Stimulated activated CD4-positive, alpha-beta T cell treated with anti-CD3 and anti-CD28 coated beads, Interleukin-12 subunit alpha, Interleukin-12 subunit beta, amount 100 ng/mL, for 4 hours (primary cell): ENCODE measurements around the gene TTLL11.
"Not testable (repeated sequence)": the region's sequence is repeated elsewhere in the genome, so short reads cannot be mapped to it uniquely, and the experiment has no call there.

Experiments used
- DNase-seq: peaks from one replicate; pipeline ENCODE4 v3.0.0-alpha.2; 2020

TTLL11 gene

DNA sequence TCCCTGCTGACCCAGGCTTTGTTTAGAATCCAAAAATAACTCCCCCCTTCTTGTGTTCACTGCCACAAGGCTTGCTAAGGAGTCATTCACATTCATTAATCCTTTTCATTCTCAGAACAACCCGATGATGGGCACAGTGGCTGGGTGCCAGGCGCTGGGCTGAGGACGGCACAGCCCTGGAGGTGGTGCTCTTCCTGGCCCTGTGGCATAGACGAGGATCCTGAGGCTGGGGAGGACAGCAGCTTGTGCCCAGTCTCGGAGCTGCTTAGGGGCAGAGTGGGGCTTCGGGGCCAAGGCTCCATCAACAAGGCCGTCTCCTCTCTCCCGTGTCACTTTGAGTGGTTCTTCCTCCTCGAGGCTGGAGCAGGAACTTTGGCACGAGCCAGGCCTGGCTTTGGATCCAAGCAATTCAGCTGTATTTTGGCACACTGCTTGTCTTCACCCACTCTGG lies 166.7 kb downstream of the TTLL11 start:
- DNase-seq, result no peak

DNA sequence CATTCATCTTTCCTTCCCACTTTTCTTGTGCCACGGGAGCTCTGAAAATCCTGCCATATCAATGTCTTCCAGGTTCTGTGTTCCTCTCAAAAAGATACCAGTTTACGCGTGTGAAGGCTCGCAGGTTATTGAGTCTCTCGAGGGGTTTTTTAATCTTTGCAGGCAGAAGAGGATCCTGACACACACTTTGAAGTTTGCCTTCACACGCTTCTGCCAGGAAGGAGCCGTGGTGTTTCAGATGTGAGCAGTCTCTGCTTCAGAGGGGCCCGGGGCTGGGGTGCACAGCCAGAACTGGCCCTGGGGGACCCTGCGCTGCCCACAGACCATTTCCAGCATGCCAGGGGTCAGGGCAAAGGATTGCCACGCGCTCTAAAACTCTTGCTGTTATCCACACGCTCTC lies 167.2 kb downstream of the TTLL11 start:
- no peak for DNase-seq

DNA sequence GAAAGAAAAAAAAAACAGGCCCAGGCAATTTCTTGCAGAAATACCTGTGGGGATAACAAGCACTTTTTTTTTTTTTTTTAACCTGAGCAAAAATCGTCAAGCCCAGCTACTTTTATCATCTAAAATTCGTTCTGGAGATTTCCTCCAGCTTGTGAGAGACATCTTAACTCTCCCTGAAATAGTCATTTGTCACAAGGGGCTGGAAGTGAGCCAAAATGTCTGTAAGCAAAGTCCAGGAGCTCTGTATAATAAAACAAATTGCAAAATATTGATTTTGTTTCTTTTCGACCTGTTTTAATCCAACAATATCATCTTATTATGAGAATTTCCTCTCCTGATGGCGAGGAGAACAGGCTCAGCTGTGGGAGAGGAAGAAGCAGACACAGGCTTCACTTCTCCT lies 168.4 kb downstream of the TTLL11 start:
- no peak for DNase-seq

DNA sequence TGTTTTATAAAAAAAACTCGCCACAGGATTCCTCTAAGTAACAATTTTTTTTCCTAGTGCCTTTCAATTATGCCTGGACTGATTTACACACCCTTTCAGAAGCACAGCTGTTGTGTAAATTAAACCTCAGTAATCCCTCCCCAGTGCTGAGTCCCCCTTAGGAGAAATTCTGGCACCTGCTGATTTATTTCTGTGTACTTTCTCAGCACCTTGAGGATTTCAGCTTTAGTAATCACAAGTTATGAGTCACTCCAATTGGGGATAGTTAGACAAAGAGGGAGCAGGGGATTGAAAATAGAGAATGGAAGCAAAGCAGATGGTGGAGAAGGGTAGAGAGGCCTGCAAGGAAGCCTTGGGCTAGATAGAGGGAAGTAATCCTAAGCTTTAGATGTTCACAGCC lies 171.7 kb downstream of the TTLL11 start:
- no peak for DNase-seq

DNA sequence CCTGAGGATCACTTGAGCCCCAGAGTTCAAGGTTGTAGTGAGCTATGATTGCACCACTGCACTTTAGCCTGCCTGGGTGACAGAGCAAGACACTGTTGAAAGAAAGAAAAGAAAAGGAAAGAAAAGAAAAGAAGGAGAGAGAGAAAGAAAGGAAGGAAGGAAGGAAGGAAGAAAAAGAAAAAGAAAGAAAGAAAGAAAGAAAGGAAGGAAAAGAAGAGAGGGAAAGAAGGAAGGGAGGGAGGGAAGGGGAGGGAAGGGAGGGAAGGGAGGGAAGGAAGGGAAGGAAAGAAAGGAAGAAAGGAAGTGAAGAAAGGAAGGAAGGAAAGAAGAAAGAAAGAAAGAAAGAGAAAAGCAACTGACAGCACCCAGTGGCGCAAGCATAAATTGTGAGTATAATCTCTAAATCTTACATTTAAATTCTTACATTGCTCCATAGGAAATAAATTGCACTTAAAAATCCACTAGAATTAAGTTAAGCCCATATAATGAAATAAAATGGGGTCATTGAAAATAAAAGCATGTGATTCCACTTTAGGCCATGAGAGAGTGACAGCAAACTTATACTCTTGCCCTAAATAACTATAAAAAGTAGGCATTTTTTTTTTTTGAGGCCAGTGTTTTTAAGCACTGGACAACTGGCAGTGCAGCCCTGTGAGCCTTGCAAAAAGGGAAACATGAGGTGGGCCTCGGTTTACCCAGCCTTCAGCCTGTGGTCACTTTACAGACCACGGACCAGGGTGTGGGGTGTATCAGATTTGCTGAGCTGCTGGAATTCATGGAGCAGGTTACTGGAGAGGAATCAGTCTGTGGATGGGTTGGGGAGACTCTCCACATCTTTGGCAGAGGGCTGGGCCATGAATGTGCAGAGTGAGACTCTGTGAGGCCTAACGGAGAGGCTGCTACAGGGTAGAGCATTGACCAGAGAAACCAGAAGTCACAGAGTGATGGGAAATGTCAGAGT lies 175.5 kb downstream of the TTLL11 start:
- DNase-seq, result no peak

DNA sequence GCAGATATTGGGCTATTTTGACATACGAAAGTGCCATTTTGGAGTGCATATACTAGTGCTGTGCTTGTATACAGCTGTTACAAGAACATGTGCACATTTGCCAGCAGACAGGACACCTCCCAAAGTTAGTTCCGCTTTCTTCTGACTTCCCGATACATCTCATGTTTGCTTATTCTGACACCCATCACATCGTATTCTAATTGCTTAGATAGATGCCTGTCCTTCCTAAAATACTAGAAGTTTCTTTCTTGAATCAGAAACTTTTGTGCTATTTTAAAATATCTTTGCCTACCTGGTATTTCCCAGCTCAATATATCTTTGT lies 177.8 kb downstream of the TTLL11 start:
- no peak for DNase-seq

DNA sequence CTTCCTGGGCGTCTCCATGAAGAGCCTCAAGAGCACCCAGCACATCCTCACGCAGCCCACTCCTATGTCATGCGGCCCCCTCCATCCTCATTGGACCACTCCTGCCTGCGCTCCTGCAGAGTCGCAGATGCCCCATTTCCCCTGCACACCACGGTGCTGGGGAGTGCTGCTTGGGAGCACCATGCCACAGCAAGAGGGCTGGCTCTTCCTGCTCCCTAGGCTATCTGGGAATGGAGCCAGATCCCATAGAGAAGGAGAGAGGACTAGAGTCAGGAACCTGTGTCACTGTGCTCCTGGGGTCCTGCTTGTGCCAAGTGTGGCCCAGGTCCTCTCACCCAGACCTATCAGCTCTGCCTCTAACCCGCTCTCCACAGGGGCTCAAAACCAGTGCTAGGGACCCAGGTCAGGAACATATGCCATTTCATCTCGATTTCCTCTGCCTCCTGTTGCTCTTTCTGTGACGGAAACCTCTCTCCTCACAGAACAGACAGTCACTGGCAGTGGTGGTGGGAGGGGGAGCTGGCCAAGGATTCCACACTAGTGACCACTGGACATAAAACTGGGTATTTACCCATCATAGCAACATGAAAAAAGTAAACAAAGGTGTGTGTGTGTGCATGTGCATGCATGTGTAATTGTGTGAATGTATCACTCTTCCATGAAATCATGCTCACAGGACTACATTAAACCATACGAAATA lies 178.4 kb downstream of the TTLL11 start:
- no peak for DNase-seq

DNA sequence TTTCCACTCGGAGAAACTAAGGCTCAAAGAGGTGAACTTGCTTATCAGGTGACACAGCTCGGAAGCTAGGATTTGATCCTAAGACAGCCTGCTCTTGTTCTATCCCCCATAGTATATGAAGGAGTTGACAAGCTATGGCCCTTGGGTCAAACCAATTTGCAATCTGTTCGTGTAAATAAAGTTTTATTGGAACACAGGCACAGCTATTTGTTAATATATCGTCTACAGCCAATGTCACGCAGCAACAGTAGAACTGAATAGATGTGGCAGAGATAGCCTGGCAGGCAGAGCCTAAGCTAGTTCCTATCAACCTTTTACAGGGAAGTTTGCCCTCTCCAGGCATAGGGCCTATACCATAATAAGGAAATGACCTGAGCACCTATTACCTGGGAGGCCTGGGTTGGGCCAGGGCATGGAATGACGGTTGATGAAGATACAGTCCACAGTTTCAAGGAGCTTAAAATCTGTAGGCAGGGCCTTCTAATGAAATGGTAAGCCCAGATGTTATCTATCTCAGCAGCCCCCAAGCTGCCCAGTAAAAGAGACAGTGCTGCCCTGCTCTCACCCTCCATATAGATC lies 179.0 kb downstream of the TTLL11 start:
- no peak for DNase-seq

DNA sequence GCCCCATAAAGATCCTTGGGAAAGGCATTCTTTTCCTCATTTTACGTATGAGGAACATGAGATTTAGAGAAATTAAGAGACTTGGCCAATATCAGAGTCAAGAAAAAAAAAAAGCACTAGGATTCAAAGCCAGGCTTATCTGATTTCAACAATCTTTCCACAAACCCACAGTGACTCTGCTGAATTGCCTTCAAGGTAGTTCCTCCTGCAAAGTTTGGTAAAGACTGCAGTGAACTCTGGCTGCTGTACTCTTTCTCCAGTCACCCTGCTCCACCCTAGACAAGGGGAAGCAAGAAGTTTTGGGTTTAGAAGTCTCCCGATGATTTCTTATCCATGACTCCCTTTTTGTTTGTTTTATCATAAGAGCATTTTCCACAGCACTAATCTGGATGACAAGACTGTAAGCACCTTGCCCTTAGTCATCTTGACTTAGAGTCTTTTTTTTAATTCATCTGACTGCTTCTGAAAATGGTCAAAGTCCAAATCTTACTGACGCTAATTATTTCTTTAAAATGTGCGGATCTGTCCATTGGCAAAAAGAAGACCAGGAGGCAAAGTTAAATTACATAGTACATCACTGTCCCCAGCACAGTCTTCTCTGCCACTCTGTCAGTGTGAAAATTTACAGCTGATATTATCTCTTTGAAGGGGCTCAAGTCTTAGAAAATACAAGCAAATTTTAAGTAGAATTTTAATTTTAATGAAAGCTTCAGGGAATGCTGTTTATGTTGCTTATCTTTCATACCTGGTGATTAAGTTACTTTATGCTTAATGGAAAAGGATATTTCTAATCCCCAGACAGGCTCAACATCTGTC lies 180.1 kb downstream of the TTLL11 start:
- no peak for DNase-seq

DNA sequence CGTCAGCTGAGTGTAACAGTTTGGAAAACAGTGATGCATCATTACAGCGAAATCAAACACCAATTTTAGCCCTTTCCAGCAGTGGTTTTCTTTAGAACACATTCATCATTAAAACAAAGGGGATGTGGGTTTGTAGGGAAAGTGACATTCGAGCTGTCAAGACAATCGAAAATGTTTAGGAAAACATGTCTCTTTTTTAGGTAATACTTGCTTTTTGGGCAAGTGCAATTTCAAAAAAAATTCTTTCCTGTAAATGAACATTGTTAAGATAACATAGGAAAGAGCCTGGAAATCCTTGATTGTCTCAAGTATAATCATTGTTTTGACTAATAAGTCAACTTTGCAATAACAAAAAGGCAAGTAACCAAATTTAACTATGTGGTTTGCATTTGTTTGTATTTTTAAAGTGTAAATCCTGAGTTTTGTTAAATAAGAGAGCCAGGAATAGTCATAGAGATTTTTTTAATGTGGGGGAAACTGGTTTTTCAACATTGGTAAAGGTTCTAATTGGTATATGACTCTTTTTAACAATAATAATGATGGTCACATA lies 182.5 kb downstream of the TTLL11 start:
- no peak for DNase-seq

DNA sequence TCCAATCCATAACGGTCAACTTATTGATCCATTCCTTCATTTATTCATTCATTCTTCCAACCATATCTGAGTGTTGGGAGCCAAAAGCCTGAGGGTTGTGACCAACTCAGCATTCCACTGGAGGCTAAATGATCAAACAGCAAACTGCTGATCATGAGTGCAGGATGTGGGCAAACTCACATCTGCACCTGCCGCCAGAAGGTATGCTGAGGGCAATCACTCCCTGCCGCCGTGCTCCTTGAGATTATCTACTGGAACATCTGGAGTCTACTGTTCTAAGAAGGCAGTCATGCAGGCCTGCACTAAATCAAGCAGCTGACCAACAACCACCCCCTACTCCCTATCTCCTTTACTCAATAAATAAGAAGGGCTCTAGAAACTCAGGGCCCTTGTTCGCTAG lies 184.0 kb downstream of the TTLL11 start:
- no peak for DNase-seq

DNA sequence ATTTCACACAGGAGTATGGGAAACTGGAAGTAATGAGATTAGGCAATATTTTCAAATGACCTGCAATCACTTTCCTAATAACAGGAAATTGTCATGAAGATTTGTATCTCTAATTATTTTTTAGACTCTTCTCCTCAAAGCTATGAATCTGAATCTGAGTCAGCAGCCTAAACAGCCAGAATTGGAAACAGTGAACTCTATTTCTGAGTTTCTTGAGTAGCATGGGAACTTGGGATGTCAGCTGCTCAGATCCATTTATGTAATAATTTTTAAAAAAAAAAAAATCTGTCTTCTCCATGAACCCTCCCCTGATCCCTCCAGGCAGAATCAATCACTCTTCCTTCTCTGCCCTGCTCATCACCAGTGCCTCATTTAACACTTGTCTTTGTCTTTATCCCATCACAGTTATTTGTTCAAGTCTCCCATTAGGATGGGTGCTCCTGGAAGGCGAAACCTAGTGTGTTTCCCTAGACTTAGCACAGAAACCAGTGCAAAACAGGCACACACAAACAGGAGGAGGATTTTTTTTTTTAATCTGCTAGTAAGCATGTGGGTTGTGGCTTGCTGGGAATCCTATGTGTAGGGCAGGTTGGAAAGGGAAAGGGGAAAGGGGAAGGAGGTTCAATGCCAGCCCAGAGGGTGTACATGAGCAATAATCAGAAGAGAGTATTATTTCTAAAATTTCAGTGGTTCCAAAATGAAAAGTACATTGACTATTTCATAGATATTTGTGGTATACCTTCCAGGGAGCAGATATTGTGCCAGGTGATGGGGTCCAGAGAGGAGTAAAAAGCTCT lies 186.8 kb downstream of the TTLL11 start:
- no peak for DNase-seq

DNA sequence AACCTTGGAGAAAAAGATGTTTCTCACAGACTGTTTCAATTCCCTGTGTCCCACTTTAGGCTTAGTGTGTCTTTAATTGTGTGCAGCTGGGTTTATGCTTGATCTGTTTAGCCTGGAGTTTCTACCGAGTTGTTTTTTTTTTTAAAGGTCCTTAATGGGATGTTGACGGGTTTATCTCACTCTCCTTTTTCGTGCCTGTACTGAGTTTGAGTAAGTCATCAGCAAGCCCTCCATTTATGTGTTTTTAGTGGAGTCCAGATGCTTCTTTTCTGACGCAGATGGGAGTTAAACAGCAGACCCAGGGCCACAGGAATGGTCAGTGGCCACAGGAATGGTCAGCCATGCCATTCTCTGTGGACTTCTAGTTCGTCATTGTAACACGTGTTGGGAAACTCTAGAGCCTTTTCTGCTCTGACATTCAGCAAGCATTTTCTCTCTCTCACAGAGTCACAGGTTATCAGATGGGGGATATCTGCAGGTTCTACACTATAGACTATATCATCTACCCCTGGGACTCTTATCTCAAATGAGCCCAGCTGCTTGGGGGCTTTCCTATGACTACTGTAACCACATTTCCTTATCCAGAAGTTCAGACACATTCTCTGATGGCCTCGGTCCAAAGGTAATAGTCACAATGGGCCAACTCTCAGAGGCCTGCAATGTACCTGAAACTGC lies 190.5 kb downstream of the TTLL11 start:
- DNase-seq, result no peak

DNA sequence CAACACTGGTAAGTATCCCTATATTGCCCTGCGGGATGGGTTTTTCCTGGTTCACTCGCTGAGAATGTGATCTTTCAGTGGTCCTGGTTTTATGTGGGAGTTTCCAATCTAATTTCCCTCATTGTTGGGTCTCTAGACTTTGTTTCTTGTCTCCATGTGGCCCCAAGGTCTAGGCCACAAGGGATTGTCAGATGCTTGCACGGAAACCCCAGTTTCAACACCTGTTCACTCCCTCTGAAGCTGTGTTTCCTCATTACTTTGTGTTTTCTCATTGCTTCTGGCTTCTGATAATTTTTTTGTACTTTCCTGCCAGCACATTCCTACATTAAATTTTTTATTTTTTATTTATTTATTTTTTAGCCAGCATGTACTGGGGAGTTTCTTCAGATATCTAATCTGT lies 191.5 kb downstream of the TTLL11 start:
- DNase-seq, result no peak

DNA sequence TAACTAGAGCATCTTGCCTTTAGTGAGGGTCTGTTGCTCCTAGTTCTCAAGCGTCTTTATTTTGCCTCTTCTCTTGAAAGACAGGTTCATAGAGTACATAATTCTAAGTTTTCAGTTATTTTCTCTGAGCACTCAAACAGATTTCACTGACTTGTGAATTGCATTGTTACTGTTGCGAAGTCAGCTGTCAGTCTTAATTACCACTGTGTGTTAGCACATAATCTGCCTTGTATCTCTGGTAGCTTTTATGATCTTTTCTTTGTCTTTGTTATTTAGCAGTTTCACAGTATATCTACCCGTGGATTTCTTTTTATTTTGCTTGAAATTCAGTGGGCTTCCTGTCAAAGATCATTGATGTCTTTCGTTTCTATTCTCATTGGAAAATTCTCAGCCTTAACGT lies 192.9 kb downstream of the TTLL11 start:
- DNase-seq, result no peak

DNA sequence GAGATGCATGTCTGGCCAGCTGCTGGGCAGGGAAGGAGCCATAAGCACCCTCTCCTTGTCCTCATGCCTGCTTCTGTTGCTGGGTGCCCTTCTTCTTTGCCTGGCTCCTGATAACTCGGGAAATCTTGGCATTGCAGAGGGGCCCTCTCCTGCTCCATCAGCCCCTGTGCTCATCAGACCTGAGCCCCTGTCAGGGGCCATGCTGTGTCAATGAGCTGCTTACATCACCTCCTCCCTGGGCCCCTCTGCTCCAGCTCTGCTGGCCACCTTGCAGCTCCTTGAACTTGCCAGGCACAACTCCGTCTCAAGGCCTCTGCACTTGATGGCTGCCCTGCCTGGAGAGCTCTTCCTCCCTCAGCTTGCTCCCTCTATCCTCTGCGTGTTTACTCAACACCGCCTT lies 194.3 kb downstream of the TTLL11 start:
- no peak for DNase-seq

DNA sequence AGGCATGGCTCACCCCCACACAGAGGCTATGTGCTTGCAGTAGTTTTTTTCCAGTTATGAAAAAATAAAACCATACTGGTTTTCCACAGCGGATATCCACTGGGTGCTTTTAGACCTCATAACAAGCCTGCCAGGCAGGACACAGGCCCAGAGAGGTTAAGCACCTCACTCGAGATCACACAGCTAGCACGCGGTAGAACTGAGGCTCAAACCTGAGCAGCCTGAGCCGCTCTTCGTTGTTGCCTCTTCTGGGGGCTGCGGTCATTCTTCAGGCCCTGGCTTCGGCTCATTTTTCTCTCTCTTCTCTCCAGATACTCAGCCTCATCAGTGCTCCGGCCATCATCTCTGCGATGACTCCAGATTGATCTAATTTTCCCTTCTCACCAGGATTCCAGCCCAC lies 196.0 kb downstream of the TTLL11 start:
- no peak for DNase-seq

DNA sequence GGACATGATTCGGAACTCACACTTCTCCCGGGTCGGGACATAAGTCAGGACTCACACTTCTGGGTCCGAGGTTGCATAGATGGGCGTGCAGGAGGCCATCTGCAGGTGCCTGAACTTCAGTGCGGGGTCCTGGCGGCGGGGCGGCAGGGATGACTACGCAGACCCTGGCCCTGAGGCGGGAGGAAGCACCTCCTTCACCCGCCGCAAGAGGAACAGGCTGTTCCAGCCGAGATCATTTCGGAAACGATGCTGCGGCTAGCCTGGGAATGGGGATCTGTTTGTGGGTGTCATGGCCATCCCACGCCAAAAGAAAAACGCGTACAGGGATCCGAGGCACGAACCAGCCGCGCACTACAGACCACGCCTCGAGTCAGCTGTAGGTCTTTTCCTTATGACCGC lies 196.6 kb downstream of the TTLL11 start:
- DNase-seq, result no peak

DNA sequence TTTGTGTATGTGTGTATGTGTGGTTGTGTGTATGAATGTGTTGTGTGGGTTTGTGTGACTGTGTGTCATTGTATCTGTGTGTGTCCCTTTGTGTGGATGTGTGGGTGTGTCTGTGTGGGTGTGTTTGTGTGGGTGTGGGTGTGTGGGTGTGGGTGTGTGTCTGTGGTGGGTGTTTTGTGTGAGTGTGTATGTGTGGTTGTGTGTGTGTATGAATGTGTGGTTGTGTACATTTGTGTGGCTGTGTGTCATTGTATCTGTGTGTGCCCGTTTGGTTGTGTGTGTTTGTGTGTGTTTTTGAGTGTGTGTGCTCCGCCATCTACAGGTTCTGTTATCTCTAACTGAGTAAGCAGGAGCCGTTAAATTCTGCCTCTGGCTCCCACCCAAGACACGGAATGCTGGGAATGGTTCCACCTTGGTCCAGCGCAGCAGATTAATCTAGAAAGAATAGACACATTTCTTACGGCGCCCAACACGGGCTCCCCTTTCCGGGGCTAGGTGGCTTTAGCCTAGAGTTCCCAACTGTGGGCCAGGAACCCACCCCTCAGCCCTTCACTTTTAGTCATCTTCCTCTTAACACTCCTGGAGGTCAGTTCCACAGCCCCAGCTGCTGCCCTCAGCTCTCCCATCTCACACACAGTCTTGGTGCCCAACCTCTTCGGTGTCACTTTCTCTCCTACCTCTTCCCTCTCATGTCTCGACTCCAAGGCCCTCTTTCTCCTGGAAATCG lies 197.1 kb downstream of the TTLL11 start:
- no peak for DNase-seq

DNA sequence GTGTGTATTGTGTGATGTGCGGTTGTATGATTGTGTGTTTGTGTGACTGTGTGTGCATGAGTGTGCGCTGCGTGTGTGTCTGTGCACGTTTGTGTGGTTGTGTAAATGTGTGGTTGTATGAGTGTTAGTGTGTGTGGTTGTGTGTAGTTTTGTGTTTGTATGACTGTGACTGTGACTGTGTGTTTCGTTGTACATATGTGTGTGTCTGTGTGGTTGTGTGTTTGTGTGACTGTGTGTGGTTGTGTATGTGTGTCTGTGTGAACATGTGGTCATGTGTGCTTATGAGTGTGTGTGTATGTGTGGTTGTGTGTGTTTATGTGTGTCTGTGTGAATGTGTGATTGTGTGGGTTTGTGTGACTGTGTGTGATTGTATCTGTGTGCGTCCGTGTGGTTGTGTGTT lies 197.8 kb downstream of the TTLL11 start:
- DNase-seq, result no peak

DNA sequence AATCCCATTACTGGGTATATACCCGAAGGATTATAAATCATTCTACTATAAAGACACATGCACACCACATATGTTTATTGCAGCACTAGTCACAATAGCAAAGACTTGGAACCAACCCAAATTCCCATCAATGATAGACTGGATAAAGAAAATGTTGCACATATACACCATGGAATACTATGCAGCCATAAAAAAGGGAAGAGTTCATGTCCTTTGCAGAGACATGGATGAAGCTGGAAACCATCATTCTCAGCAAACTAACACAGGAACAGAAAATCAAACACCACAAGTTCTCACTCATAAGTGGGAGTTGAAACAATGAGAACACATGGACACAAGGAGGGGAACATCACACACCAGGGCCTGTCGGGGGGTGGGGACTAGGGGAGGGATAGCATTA lies 198.7 kb downstream of the TTLL11 start:
- not testable (repeated sequence) for DNase-seq
